Psoas muscle (tissue), 7 donors: ENCODE data around the gene SCYGR1. TPM values are rescaled to one million over a fixed set of nuclear protein-coding genes. Genes with fewer than 3 reads are reported as not detected.

Experiments
- polyA plus RNA-seq, 3 donors: library from polyadenylated mRNA; stranded (reverse); fragments of 200-250 nt; gene quantifications; one replicate each; pipeline ENCODE4 v1.2.3, GENCODE V29; 2013
- total RNA-seq, 4 donors: library from RNA; stranded (reverse); fragmentation: NEBNext Ultra II Directional in 2 of 4; extraction: Animal tissue kit (Norgen Biotek cat#: 25700) in 2 of 4; gene quantifications; one replicate each; pipeline versions ENCODE4 v1.2.1 to v1.2.4, GENCODE V29; 2021 to 2023
- donor health status: healthy with polysubstance abuse.
- donor health status: DM: no; HTN: no; CAD: no; lungs with moderate emphysema.
- donor health status: Bipolar disorder and iron deficiency.
- donor health status: healthy.
- donor health status: DM: no; HTN: no; CAD: no.
- donor health status: DM: no; HTN: no; CAD: no.
- donor health status: DM: yes; HTN: yes; CAD: no.

SCYGR1 gene
- total and polyA plus RNA-seq, 7 donors, result not detected

Other genes with a start within 250 kb of the SCYGR1 start
- gene COL4A4, start 223.7 kb downstream of the SCYGR1 start, total RNA-seq, result 10 to 100 TPM in 2 of 4 donors, 1 to 10 TPM in 2; 4.6 to 16.0 (median 10.3) TPM
- gene COL4A4, start 223.7 kb downstream of the SCYGR1 start, polyA plus RNA-seq, result 1 to 10 TPM; 1.7 to 2.3 (median 2.0) TPM
- gene COL4A3, start 223.3 kb downstream of the SCYGR1 start, total RNA-seq, result 10 to 100 TPM in 2 of 4 donors, 1 to 10 TPM in 2; 5.5 to 29.4 (median 14.9) TPM
- 1 to 10 TPM; 3.1 to 5.6 (median 3.8) TPM for gene COL4A3, start 223.3 kb downstream of the SCYGR1 start, polyA plus RNA-seq
- gene MFF, start 62.7 kb downstream of the SCYGR1 start, total RNA-seq, result 10 to 100 TPM; 63.8 to 80.3 (median 70.2) TPM
- 100 to 1,000 TPM in 2 of 3 donors, 10 to 100 TPM in 1; 75.0 to 143 (median 116) TPM for gene MFF, start 62.7 kb downstream of the SCYGR1 start, polyA plus RNA-seq
- not detected for gene TM4SF20, start 8.6 kb downstream of the SCYGR1 start, total RNA-seq
- gene TM4SF20, start 8.6 kb downstream of the SCYGR1 start, polyA plus RNA-seq, result under 1 TPM in 1 of 3 donors, not detected in 2; 0.14 TPM
- gene AGFG1, start 84.2 kb upstream of the SCYGR1 start, total RNA-seq, result 10 to 100 TPM; 54.9 to 68.2 (median 58.9) TPM
- 10 to 100 TPM; 19.0 to 41.4 (median 37.5) TPM for gene AGFG1, start 84.2 kb upstream of the SCYGR1 start, polyA plus RNA-seq
- gene SCYGR2, start 210.9 kb upstream of the SCYGR1 start, total RNA-seq, result not detected
- not detected for gene SCYGR2, start 210.9 kb upstream of the SCYGR1 start, polyA plus RNA-seq
- not detected for gene SCYGR3, start 226.9 kb upstream of the SCYGR1 start, total RNA-seq
- gene SCYGR3, start 226.9 kb upstream of the SCYGR1 start, polyA plus RNA-seq, result not detected
- gene SCYGR4, start 229.5 kb upstream of the SCYGR1 start, total RNA-seq, result not detected
- gene SCYGR4, start 229.5 kb upstream of the SCYGR1 start, polyA plus RNA-seq, result not detected